ENCODE results near the gene PNPLA3. TPM values are rescaled to one million over a fixed set of nuclear protein-coding genes. Genes with fewer than 3 reads are reported as not detected.
A peak's percentile ranks its signal among the peaks of the same experiment; 100 is the strongest.

The PNPLA3 gene
- total RNA-seq, 1 experiment from 2014 or later: 0.36 TPM

GRCh38 chr22:43957871-43958270 lies 34.3 kb downstream of the PNPLA3 start:
- no TSS peak for BruUV-seq (replicated peaks)
- intact Hi-C loops (cut with micrococcal nuclease): no loop called here
- TF ChIP-seq, protein P1, sequence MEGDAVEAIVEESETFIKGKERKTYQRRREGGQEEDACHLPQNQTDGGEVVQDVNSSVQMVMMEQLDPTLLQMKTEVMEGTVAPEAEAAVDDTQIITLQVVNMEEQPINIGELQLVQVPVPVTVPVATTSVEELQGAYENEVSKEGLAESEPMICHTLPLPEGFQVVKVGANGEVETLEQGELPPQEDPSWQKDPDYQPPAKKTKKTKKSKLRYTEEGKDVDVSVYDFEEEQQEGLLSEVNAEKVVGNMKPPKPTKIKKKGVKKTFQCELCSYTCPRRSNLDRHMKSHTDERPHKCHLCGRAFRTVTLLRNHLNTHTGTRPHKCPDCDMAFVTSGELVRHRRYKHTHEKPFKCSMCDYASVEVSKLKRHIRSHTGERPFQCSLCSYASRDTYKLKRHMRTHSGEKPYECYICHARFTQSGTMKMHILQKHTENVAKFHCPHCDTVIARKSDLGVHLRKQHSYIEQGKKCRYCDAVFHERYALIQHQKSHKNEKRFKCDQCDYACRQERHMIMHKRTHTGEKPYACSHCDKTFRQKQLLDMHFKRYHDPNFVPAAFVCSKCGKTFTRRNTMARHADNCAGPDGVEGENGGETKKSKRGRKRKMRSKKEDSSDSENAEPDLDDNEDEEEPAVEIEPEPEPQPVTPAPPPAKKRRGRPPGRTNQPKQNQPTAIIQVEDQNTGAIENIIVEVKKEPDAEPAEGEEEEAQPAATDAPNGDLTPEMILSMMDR (conservative IDR thresholded peaks at IDR 0.05; ENCODE audit: low read depth, low read length): no peak
- TF ChIP-seq EZH2 (IDR thresholded peaks at IDR 0.05; ENCODE audit: low read length, unreplicated experiment) (no peak), EZH2phosphoT487 (IDR thresholded peaks at IDR 0.05; ENCODE audit: borderline replicate concordance, low read length) (no peak)
- H3K27ac ChIP-seq (ENCODE audit: low read length): no peak overlapping the region
- H3K9me2 ChIP-seq (replicated peaks; ENCODE audit: low read length): no peaks in the 10 kb centered on the region
- H3K4me1 ChIP-seq (ENCODE audit: insufficient read depth, low read length): peaks cover 27% of the 10 kb centered on the region
- H3K9ac ChIP-seq (ENCODE audit: low read length): no peak overlapping the region
- no peak overlapping the region for H2AFZ ChIP-seq (ENCODE audit: low read length)
- no peaks in the 10 kb centered on the region for H3F3A ChIP-seq (ENCODE audit: low read length, unreplicated experiment)
- H3K4me3 ChIP-seq (ENCODE audit: low read length): no peak overlapping the region
- CTCF ChIA-PET: no interaction called here
- H4K20me1 ChIP-seq (ENCODE audit: low read length): no peaks in the 10 kb centered on the region
- POLR2A ChIA-PET (ENCODE audit: unreplicated experiment): no interaction called here
- H3K79me2 ChIP-seq (ENCODE audit: low read length): peaks cover 79% of the 10 kb centered on the region
- no peak overlapping the region for H3K4me2 ChIP-seq (ENCODE audit: low read length)
- ATAC-seq: no peak
- no peaks in the 10 kb centered on the region; the same call in 1 of the 2 replicates for H3K36me3 ChIP-seq (ENCODE audit: low read depth, low read length)
- DNase-seq: peak; percentile 15
- no peaks in the 10 kb centered on the region for H3K27me3 ChIP-seq (ENCODE audit: low read length)
- H3K9me3 ChIP-seq (ENCODE audit: low read length): no peaks in the 10 kb centered on the region

GRCh38 chr22:43964314-43964857 lies 40.8 kb downstream of the PNPLA3 start:
- Histone ChIP-seq H3K4me2 (ENCODE audit: low read length) (no peak overlapping the region), H3K27ac (ENCODE audit: low read length) (no peak overlapping the region), H4K20me1 (ENCODE audit: low read length) (no peaks in the 10 kb centered on the region), H3K9me3 (ENCODE audit: low read length) (no peaks in the 10 kb centered on the region), H3K4me3 (ENCODE audit: low read length) (no peak overlapping the region), H3K9ac (ENCODE audit: low read length) (no peak overlapping the region), H3F3A (ENCODE audit: low read length, unreplicated experiment) (no peaks in the 10 kb centered on the region), H2AFZ (ENCODE audit: low read length) (no peak overlapping the region), H3K36me3 (ENCODE audit: low read depth, low read length) (peaks cover 19% of the 10 kb centered on the region), H3K79me2 (ENCODE audit: low read length) (peaks cover 27% of the 10 kb centered on the region), H3K27me3 (ENCODE audit: low read length) (no peaks in the 10 kb centered on the region), H3K9me2 (replicated peaks; ENCODE audit: low read length) (no peaks in the 10 kb centered on the region), H3K4me1 (ENCODE audit: insufficient read depth, low read length) (no peaks in the 10 kb centered on the region)
- POLR2A ChIA-PET (ENCODE audit: unreplicated experiment): no interaction called here
- intact Hi-C loops (cut with micrococcal nuclease): no loop called here
- no TSS peak for BruUV-seq (replicated peaks)
- no peak for DNase-seq
- CTCF ChIA-PET: no interaction called here
- TF ChIP-seq EZH2 (IDR thresholded peaks at IDR 0.05; ENCODE audit: low read length, unreplicated experiment) (no peak), EZH2phosphoT487 (IDR thresholded peaks at IDR 0.05; ENCODE audit: borderline replicate concordance, low read length) (no peak)
- TF ChIP-seq, protein P1 (conservative IDR thresholded peaks at IDR 0.05; ENCODE audit: low read depth, low read length): no peak
- no peak for ATAC-seq

- H3K27ac ChIP-seq (ENCODE audit: low read length): no peak overlapping the region
- H3K4me2 ChIP-seq (ENCODE audit: low read length): no peak overlapping the region
- 0 out of 2 replicates have a peak, but pooled peaks cover 4% of the 10 kb centered on the region for H3K79me2 ChIP-seq (ENCODE audit: low read length)
- H3F3A ChIP-seq (ENCODE audit: low read length, unreplicated experiment): no peaks in the 10 kb centered on the region
- CTCF ChIA-PET: no interaction called here
- intact Hi-C loops (cut with micrococcal nuclease): no loop called here
- no peak for TF ChIP-seq EZH2phosphoT487 (IDR thresholded peaks at IDR 0.05; ENCODE audit: borderline replicate concordance, low read length)
- TF ChIP-seq, protein P1 (conservative IDR thresholded peaks at IDR 0.05; ENCODE audit: low read depth, low read length): no peak
- no peak for TF ChIP-seq EZH2 (IDR thresholded peaks at IDR 0.05; ENCODE audit: low read length, unreplicated experiment)
- POLR2A ChIA-PET (ENCODE audit: unreplicated experiment): no interaction called here
- H3K9me2 ChIP-seq (replicated peaks; ENCODE audit: low read length): no peaks in the 10 kb centered on the region
- H3K9me3 ChIP-seq (ENCODE audit: low read length): no peaks in the 10 kb centered on the region
- DNase-seq (no peak), ATAC-seq (no peak)
- H3K9ac ChIP-seq (ENCODE audit: low read length): no peak overlapping the region
- peaks cover 19% of the 10 kb centered on the region for H3K36me3 ChIP-seq (ENCODE audit: low read depth, low read length)
- no peaks in the 10 kb centered on the region for H3K27me3 ChIP-seq (ENCODE audit: low read length)
- no peaks in the 10 kb centered on the region for H4K20me1 ChIP-seq (ENCODE audit: low read length)
- H3K4me3 ChIP-seq (ENCODE audit: low read length): no peak overlapping the region
- BruUV-seq (replicated peaks): no TSS peak
- H3K4me1 ChIP-seq (ENCODE audit: insufficient read depth, low read length): no peaks in the 10 kb centered on the region
- H2AFZ ChIP-seq (ENCODE audit: low read length): no peak overlapping the region
Observed at GRCh38 chr22:43967069-43967468, 43.5 kb downstream of the PNPLA3 start.
